K562 (cell line): Measurements from ENCODE around the gene SOS1. TPM values are rescaled to one million over a fixed set of nuclear protein-coding genes. Genes with fewer than 3 reads are reported as not detected.
"Not testable (repeated sequence)": the region's sequence is repeated elsewhere in the genome, so short reads cannot be mapped to it uniquely, and the experiment has no call there.

Experiments used
- ATAC-seq: fragments of 200-7000 bp; cut with Tn5 transposase; 3 replicates; pipeline ENCODE4 v1.9.1; 2020; ENCODE audit warnings: moderate library complexity
- BruUV-seq: library from RNA; stranded (reverse); fragments of 400-500 nt; replicated peaks from 2 replicates; lab custom pipeline; 2021; lab: Mats Ljungman, UMichigan
- CTCF ChIA-PET: fragments of 300-600 bp; formaldehyde crosslinking; extraction: SDS; loops from one replicate; lab custom pipeline; 2021; ENCODE audit warnings: low intra/inter-chr PET ratio; lab: Yijun Ruan, JAX
- POLR2A ChIA-PET: fragments of 300-600, 350-650 bp; sonication (Branson Sonifier 250); formaldehyde crosslinking; extraction: SDS; loops from one replicate; lab custom pipeline; 2021; ENCODE audit warnings: antibody characterized with exemption, inconsistent platforms; lab: Yijun Ruan, JAX
- DNase-seq, 4 experiments: peaks; one replicate each; pipeline versions ENCODE4 v3.0.0 to v3.0.0-alpha.2; 2011 to 2018; ENCODE audit warnings: low spot score in 3 of 4, mixed read lengths in 3 of 4; ENCODE audit errors: extremely low read depth in 1 of 4
- FAIRE-seq: peaks from 2 replicates; lab custom pipeline; 2011; peaks lifted over from hg19 to GRCh38; lab: Jason Lieb, UNC
- H2AFZ ChIP-seq: 2 replicates; pipeline ENCODE4 v1.6.0; 2011; ENCODE audit warnings: low read depth, low read length, control low read depth, inconsistent platforms
- H3K27ac ChIP-seq: fragments of 200-600 bp; 3 replicates; pipeline ENCODE4 v1.8.0; 2011; ENCODE audit warnings: low read depth, mild to moderate bottlenecking, control low read depth, inconsistent platforms, low read length, moderate library complexity, mixed read lengths; ENCODE audit errors: extremely low read depth
- H3K27me3 ChIP-seq, 2 experiments: fragments of 300-600 bp in 1 of 2; 2 replicates in 1 of 2; 3 replicates in 1 of 2; pipeline versions ENCODE4 v1.6.0 to v1.8.0; 2011; ENCODE audit warnings: inconsistent platforms in 2 of 2, low read length in 2 of 2, mild to moderate bottlenecking in 1 of 2, mixed read lengths in 1 of 2, moderate library complexity in 1 of 2; ENCODE audit not compliant: control insufficient read depth in 2 of 2, insufficient read depth in 2 of 2
- H3K36me3 ChIP-seq: fragments of 300-600 bp; 3 replicates; pipeline ENCODE4 v1.8.0; 2011; ENCODE audit warnings: mild to moderate bottlenecking, low read length, inconsistent platforms; ENCODE audit not compliant: control insufficient read depth, insufficient read depth
- H3K4me1 ChIP-seq, 2 experiments: fragments of 200-600 bp in 1 of 2; replicated peaks in 1 of 2; 2 replicates in 1 of 2; 3 replicates in 1 of 2; pipeline versions ENCODE4 v1.5.1 to v1.8.0; 2011; ENCODE audit warnings: inconsistent platforms in 2 of 2, low read length in 2 of 2, mild to moderate bottlenecking in 1 of 2, mixed read lengths in 1 of 2, moderate library complexity in 1 of 2; ENCODE audit not compliant: control insufficient read depth in 2 of 2, insufficient read depth in 2 of 2
- H3K4me2 ChIP-seq: 2 replicates; pipeline ENCODE4 v1.6.1; 2011; ENCODE audit warnings: low read length, control low read depth, inconsistent platforms, mixed read lengths; ENCODE audit not compliant: insufficient read depth
- H3K4me3 ChIP-seq: fragments of 200-600 bp; sonication (generic), shearing (Covaris generic); 2 replicates; pipeline ENCODE4 v1.5.1; 2016; ENCODE audit warnings: control low read depth, inconsistent platforms
- H3K79me2 ChIP-seq: fragments of 200-600 bp; 3 replicates; pipeline ENCODE4 v1.8.0; 2011; ENCODE audit warnings: low read length, inconsistent platforms; ENCODE audit not compliant: control insufficient read depth, insufficient read depth
- H3K9ac ChIP-seq, 2 experiments: 2 replicates each; pipeline versions ENCODE4 v1.6.0 to v1.6.1; 2011; ENCODE audit warnings: low read depth in 2 of 2, low read length in 2 of 2, control low read depth in 1 of 2, inconsistent platforms in 1 of 2, mild to moderate bottlenecking in 1 of 2, mixed read lengths in 1 of 2; ENCODE audit not compliant: insufficient read depth in 1 of 2
- H3K9me1 ChIP-seq: one replicate; pipeline ENCODE4 v1.6.0; 2011; ENCODE audit warnings: inconsistent platforms, mild to moderate bottlenecking, low read length, moderate library complexity; ENCODE audit not compliant: control insufficient read depth, insufficient read depth
- H3K9me3 ChIP-seq: replicated peaks from 2 replicates; pipeline ENCODE4 v1.5.1; 2011; ENCODE audit warnings: low read depth, low read length, inconsistent platforms; ENCODE audit not compliant: control insufficient read depth, insufficient read depth
- H4K20me1 ChIP-seq: replicated peaks from 2 replicates; pipeline ENCODE4 v1.6.1; 2011; ENCODE audit warnings: low read length, inconsistent platforms, mixed read lengths; ENCODE audit not compliant: control insufficient read depth, insufficient read depth
- C11orf30 ChIP-seq: fragments of 450-650 bp; IDR thresholded peaks from 2 replicates; pipeline ENCODE4 v1.6.1; 2016; ENCODE audit warnings: low read depth, mild to moderate bottlenecking
- FOXA3 ChIP-seq, 2 experiments: fragments of 450-650 bp in 1 of 2; sonication (generic) in 1 of 2; formaldehyde crosslinking; IDR thresholded peaks in 1 of 2; conservative IDR thresholded peaks in 1 of 2; 2 replicates each; pipeline versions ENCODE4 v1.4.0 to v1.8.0; 2020 to 2022; ENCODE audit warnings: mild to moderate bottlenecking in 2 of 2, missing genetic modification reagents in 1 of 2
- FOXK2 ChIP-seq, 2 experiments: fragments of 450-650 bp; IDR thresholded peaks in 1 of 2; conservative IDR thresholded peaks in 1 of 2; 2 replicates each; pipeline ENCODE4 v1.6.1; 2016; ENCODE audit warnings: low read depth in 2 of 2, mild to moderate bottlenecking in 1 of 2
- MAFG ChIP-seq: fragments of 450-650 bp; conservative IDR thresholded peaks from 2 replicates; pipeline ENCODE4 v1.6.1; 2016; ENCODE audit warnings: missing genetic modification characterization, missing compliant biosample characterization
- MAFK ChIP-seq: IDR thresholded peaks from 2 replicates; pipeline ENCODE4 v1.6.1; 2011; ENCODE audit warnings: low read length, improper control_type of control experiment
- NFE2 ChIP-seq: IDR thresholded peaks from 2 replicates; pipeline ENCODE4 v1.6.1; 2014; ENCODE audit warnings: antibody characterized with exemption, low read depth
- NRF1 ChIP-seq, 2 experiments: fragments of 450-650 bp; IDR thresholded peaks in 1 of 2; conservative IDR thresholded peaks in 1 of 2; 2 replicates each; pipeline ENCODE4 v1.6.1; 2014; ENCODE audit warnings: mild to moderate bottlenecking in 2 of 2
- ZBTB33 ChIP-seq: sonication (generic); formaldehyde crosslinking; IDR thresholded peaks from 2 replicates; pipeline ENCODE4 v1.8.1; 2023; ENCODE audit warnings: mild to moderate bottlenecking, missing genetic modification reagents
- ZNF316 ChIP-seq: fragments of 450-650 bp; IDR thresholded peaks from 2 replicates; pipeline ENCODE4 v1.6.1; 2016
- ZNF384 ChIP-seq: IDR thresholded peaks from 2 replicates; pipeline ENCODE4 v1.6.1; 2012; ENCODE audit warnings: low read depth, low read length, improper control_type of control experiment
- WGBS: fragments of 100-300 bp; shearing (Covaris generic); methylation state at CpG from one replicate; pipeline ENCODE4 v1.1.6; 2016; ENCODE audit warnings: low coverage, mixed read lengths; ENCODE audit not compliant: insufficient coverage; ENCODE audit errors: missing lambda C conversion rate; 5-methylcytosine and 5-hydroxymethylcytosine counted together
- in situ Hi-C: fragments of 300-500 bp; cut with MboI; formaldehyde crosslinking; loops from 4 replicates; pipeline ENCODE4 v1.15.0; 2018; ENCODE audit warnings: inconsistent platforms, mixed read lengths
- intact Hi-C: fragments of 100-400 bp; cut with micrococcal nuclease; formaldehyde crosslinking; loops from 2 replicates; pipeline ENCODE4 v1.14.2; 2022
- polyA plus RNA-seq, 8 experiments: library from polyadenylated mRNA; depleted of rRNA in 4 of 8; stranded (reverse) in 5 of 8; unstranded in 3 of 8; fragments of >200 nt; fragmentation: Nextera tagmentation in 2 of 8; fragmentation: Illumina TruSeq in 1 of 8; extraction: Ambion mirVana in 2 of 8; extraction: Trizol in 1 of 8; gene quantifications; 2 replicates each; pipeline versions ENCODE4 v1.2.1 to v1.2.3, GENCODE V29; 2011 to 2014; ENCODE audit warnings: inconsistent platforms in 1 of 8, missing spikeins in 1 of 8
- total RNA-seq, 7 experiments: library from RNA; depleted of rRNA in 6 of 7; stranded (reverse); fragments of >200 nt in 6 of 7; fragmentation: Illumina TruSeq in 2 of 7; extraction: Trizol in 2 of 7; gene quantifications; 2 replicates each; pipeline versions ENCODE4 v1.2.1 to v1.2.3, GENCODE V29; 2011 to 2021; ENCODE audit warnings: low replicate concordance in 1 of 7

The SOS1 gene
- total and polyA plus RNA-seq, 9 of the 15 experiments (the other 6 are each of a cell fraction or from before 2014, with no cell fraction given), result 2.5 to 27.1 (median 16.3) TPM

GRCh38 chr2:39138187-39138836 is 17.5 kb upstream of the SOS1 start:
- ATAC-seq, result 0 out of 3 replicates have a peak, but pooled peaks have one; percentile 7
- H3K27ac ChIP-seq, result not testable (repeated sequence)

More at GRCh38 chr2:39138187-39138836, 17.5 kb upstream of the SOS1 start:
- H3K9ac ChIP-seq, in situ Hi-C loops: not testable (repeated sequence)
- TF ChIP-seq FOXA3 (CRISPR knock-in tag; conservative IDR thresholded peaks at IDR 0.05 in 1 of 2, IDR thresholded peaks at IDR 0.05 in 1 of 2), result peak in 1 of 2 experiments; percentile 34; a peak in 1 of 4 replicates
- TF ChIP-seq MAFG, result peak; percentile 41
- peak; percentile 82 for TF ChIP-seq ZBTB33 (CRISPR knock-in tag)
- TF ChIP-seq NFE2, result peak; percentile 59; the same call in 1 of the 2 replicates
- peak; percentile 67 for TF ChIP-seq C11orf30
- TF ChIP-seq MAFK, result peak; percentile 4; the same call in 1 of the 2 replicates
- TF ChIP-seq ZNF316, result peak; percentile 78
- peak; percentile 25 to 36; a peak in 2 of 4 replicates for TF ChIP-seq NRF1 (conservative IDR thresholded peaks at IDR 0.05 in 1 of 2, IDR thresholded peaks at IDR 0.05 in 1 of 2)
- 0 out of 2 replicates have a peak, but pooled peaks have one; percentile 30 for TF ChIP-seq ZNF384
- peak; percentile 42 to 48; a peak in 1 of 4 replicates for TF ChIP-seq FOXK2 (conservative IDR thresholded peaks at IDR 0.05 in 1 of 2, IDR thresholded peaks at IDR 0.05 in 1 of 2; ENCODE audit: low read depth in 2 of 2)
- TF ChIP-seq, all 486 proteins: peak for 10; not testable (repeated sequence) for 476
- H3K27me3 ChIP-seq, H3K9me3 ChIP-seq, H3K9me1 ChIP-seq, CTCF ChIA-PET, H4K20me1 ChIP-seq, BruUV-seq, intact Hi-C loops, FAIRE-seq, H3K79me2 ChIP-seq, DNase-seq, H3K36me3 ChIP-seq, H3K4me2 ChIP-seq, H2AFZ ChIP-seq, H3K4me3 ChIP-seq: not testable (repeated sequence)
- POLR2A ChIA-PET, result interaction anchor here (0.7 to 1.2 kb wide), 3 partner anchors 13 to 17 kb away, joined by 3 read pairs; no protein-coding TSS in a partner anchor
- peaks cover 12 to 32% of the 10 kb centered on the region in 2 experiments for H3K4me1 ChIP-seq
- 68% methylated on average over 11 of the region's 18 CpGs for WGBS
